CD14-positive monocyte (primary cell): ENCODE results near the gene THBS1. TPM values are rescaled to one million over a fixed set of nuclear protein-coding genes. Genes with fewer than 3 reads are reported as not detected.

Experiments used
- DNase-seq, 3 donors: peaks; one replicate each; pipeline ENCODE4 v3.0.0-alpha.2; 2011 to 2022
- H2AFZ ChIP-seq: 2 replicates; pipeline ENCODE4 v1.6.0; 2012; ENCODE audit warnings: mild to moderate bottlenecking, low read depth, low read length, inconsistent platforms; ENCODE audit not compliant: insufficient read depth, poor library complexity, severe bottlenecking
- H3K27ac ChIP-seq, 2 donors: 1 replicate in 1 of 2; 2 replicates in 1 of 2; pipeline ENCODE4 v1.5.1; 2012 to 2013; ENCODE audit warnings: low read length in 2 of 2, control low read depth in 1 of 2, inconsistent platforms in 1 of 2, low read depth in 1 of 2, mild to moderate bottlenecking in 1 of 2
- H3K27me3 ChIP-seq, 2 donors: one replicate each; pipeline versions ENCODE4 v1.6.0 to v1.6.1; 2011 to 2013; ENCODE audit warnings: low read length in 2 of 2; ENCODE audit not compliant: control insufficient read depth in 2 of 2, insufficient read depth in 2 of 2
- H3K36me3 ChIP-seq, 2 donors: replicated peaks in 1 of 2; 1 replicate in 1 of 2; 2 replicates in 1 of 2; pipeline versions ENCODE4 v1.5.1 to v1.6.1; 2012 to 2013; ENCODE audit warnings: low read length in 2 of 2, control low read depth in 1 of 2, inconsistent platforms in 1 of 2, mild to moderate bottlenecking in 1 of 2; ENCODE audit not compliant: insufficient read depth in 2 of 2, control insufficient read depth in 1 of 2
- H3K4me1 ChIP-seq, 2 donors: 1 replicate in 1 of 2; 2 replicates in 1 of 2; pipeline versions ENCODE4 v1.5.1 to v1.6.1; 2012 to 2013; ENCODE audit warnings: low read length in 2 of 2, control low read depth in 1 of 2, inconsistent platforms in 1 of 2, mild to moderate bottlenecking in 1 of 2, moderate library complexity in 1 of 2; ENCODE audit not compliant: insufficient read depth in 2 of 2, control insufficient read depth in 1 of 2
- H3K4me2 ChIP-seq: replicated peaks from 2 replicates; pipeline ENCODE3; 2012; ENCODE audit warnings: low read length, moderate library complexity, mild to moderate bottlenecking; ENCODE audit not compliant: poor library complexity, severe bottlenecking; ENCODE audit errors: extremely low read depth
- H3K4me3 ChIP-seq, 3 experiments: fragments of 200-600 bp in 1 of 3; sonication (generic) in 1 of 3; replicated peaks in 1 of 3; 1 replicate in 2 of 3; 2 replicates in 1 of 3; pipeline ENCODE4 v1.5.1; 2011 to 2013; ENCODE audit warnings: low read length in 3 of 3, mild to moderate bottlenecking in 3 of 3, control low read depth in 2 of 3, low read depth in 2 of 3, inconsistent platforms in 1 of 3, moderate library complexity in 1 of 3
- H3K79me2 ChIP-seq: 2 replicates; pipeline ENCODE4 v1.6.0; 2012; ENCODE audit warnings: mild to moderate bottlenecking, control low read depth, inconsistent platforms, low read length, moderate library complexity; ENCODE audit not compliant: insufficient read depth
- H3K9ac ChIP-seq: 2 replicates; pipeline ENCODE4 v1.6.0; 2017; ENCODE audit warnings: low read length, mild to moderate bottlenecking; ENCODE audit not compliant: insufficient read depth, poor library complexity, severe bottlenecking
- H3K9me3 ChIP-seq, 2 donors: replicated peaks in 1 of 2; 1 replicate in 1 of 2; 2 replicates in 1 of 2; pipeline versions ENCODE4 v1.5.1 to v1.6.1; 2012 to 2013; ENCODE audit warnings: low read length in 2 of 2, control low read depth in 1 of 2; ENCODE audit not compliant: control insufficient read depth in 1 of 2, insufficient read depth in 1 of 2
- H4K20me1 ChIP-seq: 2 replicates; pipeline ENCODE4 v1.6.0; 2012; ENCODE audit warnings: mild to moderate bottlenecking, low read length, control low read depth, moderate library complexity; ENCODE audit not compliant: insufficient read depth
- H3K27ac Mint-ChIP-seq, 7 donors: one replicate each; pipeline ENCODE4 v1.8.0; 2020; ENCODE audit warnings: mild to moderate bottlenecking in 7 of 7, mixed read lengths in 7 of 7, moderate library complexity in 6 of 7, inconsistent platforms in 2 of 7
- H3K27me3 Mint-ChIP-seq, 3 donors: one replicate each; pipeline ENCODE4 v1.8.0; 2021 to 2022; ENCODE audit warnings: low read depth in 3 of 3, mild to moderate bottlenecking in 3 of 3, mixed read lengths in 3 of 3, moderate library complexity in 3 of 3, inconsistent platforms in 1 of 3
- H3K36me3 Mint-ChIP-seq, 2 donors: one replicate each; pipeline ENCODE4 v1.8.0; 2020; ENCODE audit warnings: mixed read lengths in 2 of 2, inconsistent platforms in 1 of 2, mild to moderate bottlenecking in 1 of 2
- H3K4me1 Mint-ChIP-seq: one replicate; pipeline ENCODE4 v1.8.0; 2020; ENCODE audit warnings: mild to moderate bottlenecking, mixed read lengths
- H3K4me3 Mint-ChIP-seq, 2 donors: one replicate each; pipeline ENCODE4 v1.8.0; 2020; ENCODE audit warnings: mild to moderate bottlenecking in 2 of 2, mixed read lengths in 2 of 2, moderate library complexity in 1 of 2
- H3K9me3 Mint-ChIP-seq, 7 donors: one replicate each; pipeline ENCODE4 v1.8.0; 2020 to 2022; ENCODE audit warnings: mixed read lengths in 7 of 7, mild to moderate bottlenecking in 6 of 7, moderate library complexity in 6 of 7, inconsistent platforms in 2 of 7
- CTCF ChIP-seq: fragments of 200-600 bp; IDR thresholded peaks from one replicate; pipeline ENCODE4 v1.8.0; 2022; ENCODE audit warnings: antibody characterized with exemption, mild to moderate bottlenecking
- WGBS: methylation state at CpG from one replicate; pipeline ENCODE4 v1.1.5; 2013; ENCODE audit warnings: missing lambda C conversion rate; ENCODE audit not compliant: insufficient coverage; 5-methylcytosine and 5-hydroxymethylcytosine counted together
- intact Hi-C, 2 donors: fragments of 100-400 bp; cut with micrococcal nuclease; formaldehyde crosslinking; loops; one replicate each; pipeline versions ENCODE4 v1.15.0 to v1.15.1; 2023
- polyA plus RNA-seq, 3 donors: library from polyadenylated mRNA; depleted of rRNA in 1 of 3; unstranded in 2 of 3; stranded (reverse) in 1 of 3; fragments of 300-500 nt in 2 of 3; fragments of >200 nt in 1 of 3; fragmentation: Illumina TruSeq in 2 of 3; gene quantifications; 1 replicate in 2 of 3; 2 replicates in 1 of 3; pipeline ENCODE4 v1.2.3, GENCODE V29; 2012 to 2021

Gene THBS1
- polyA plus RNA-seq, 3 donors, result 0.52 to 151 (median 55.4) TPM

DNA sequence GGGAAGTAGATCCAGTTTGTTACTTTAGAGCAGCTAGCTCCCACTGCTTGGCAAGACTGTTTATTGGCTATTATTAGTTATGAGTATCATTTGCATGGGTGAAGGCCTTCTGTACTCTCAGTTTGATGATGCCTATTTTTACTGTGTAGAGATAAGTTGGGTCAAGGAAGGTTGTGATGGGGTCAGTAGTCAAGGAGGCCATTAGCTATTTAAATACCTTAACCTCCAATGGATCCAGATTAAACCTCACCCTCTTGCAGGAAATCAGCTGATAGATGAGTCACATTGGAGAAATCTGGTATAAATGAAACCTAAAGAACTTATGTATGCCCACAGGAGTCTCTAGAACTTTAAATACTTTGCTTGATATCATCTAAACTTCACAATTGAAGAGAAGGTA, 45.0 kb downstream of the THBS1 start:
- Histone ChIP-seq H3K9me3 (no peaks in the 10 kb centered on the region), H3K4me2 (no peak overlapping the region), H3K9ac (no peak overlapping the region), H3K4me3 (no peak overlapping the region), H3K27ac (no peak overlapping the region), H3K4me1 (peaks cover 3 to 14% of the 10 kb centered on the region in 2 donors), H2AFZ (no peak overlapping the region), H3K79me2 (no peaks in the 10 kb centered on the region), H3K36me3 (no peaks in the 10 kb centered on the region), H4K20me1 (no peaks in the 10 kb centered on the region), H3K27me3 (no peaks in the 10 kb centered on the region)
- Mint-ChIP-seq H3K36me3 (no peaks in the 10 kb centered on the region), H3K27me3 (peaks cover 0 to 1% (median 0%) of the 10 kb centered on the region in 3 donors), H3K27ac (peak overlapping the region in 2 of 7 donors; percentile 11 to 25), H3K4me1 (peaks cover 23% of the 10 kb centered on the region), H3K9me3 (peaks cover 0 to 12% (median 2%) of the 10 kb centered on the region in 7 donors), H3K4me3 (no peak overlapping the region)
- no peak for DNase-seq
- no peak for TF ChIP-seq CTCF
- intact Hi-C loops, result no loop called here

DNA sequence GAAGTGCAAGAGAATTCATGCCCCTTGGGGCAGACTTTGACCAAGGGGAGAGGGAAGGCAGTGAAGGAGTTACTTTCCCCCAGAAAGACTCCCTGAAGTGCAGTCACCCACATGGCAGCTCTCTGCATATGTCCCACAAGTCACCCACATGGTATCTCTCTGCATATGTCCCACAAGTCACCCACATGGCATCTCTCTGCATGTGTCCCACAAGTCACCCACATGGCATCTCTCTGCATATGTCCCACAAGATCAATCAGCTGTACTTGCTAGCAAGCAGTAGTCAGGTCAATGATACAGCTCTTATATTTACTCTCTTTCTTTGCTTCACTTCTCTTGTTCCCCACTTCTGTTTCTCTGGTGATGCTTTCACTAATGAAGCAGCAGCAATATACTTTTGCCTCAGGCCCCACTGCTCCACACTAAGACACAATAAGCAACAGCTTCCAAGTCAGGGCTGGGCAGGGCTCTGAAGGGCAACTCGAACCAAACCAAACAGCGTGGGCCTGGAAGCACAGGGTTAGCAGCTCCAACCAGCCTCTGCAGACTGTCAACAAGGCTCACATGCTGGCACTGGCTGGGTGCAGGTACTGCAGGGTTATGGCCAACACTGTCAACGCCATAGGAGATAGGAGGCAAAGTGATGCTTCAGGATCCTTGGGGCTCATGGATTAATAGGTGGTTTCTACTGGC, 46.7 kb downstream of the THBS1 start:
- Histone ChIP-seq H3K4me1 (peaks cover 3 to 14% of the 10 kb centered on the region in 2 donors), H2AFZ (no peak overlapping the region), H3K27ac (no peak overlapping the region), H3K9me3 (no peaks in the 10 kb centered on the region), H3K27me3 (no peaks in the 10 kb centered on the region), H3K9ac (no peak overlapping the region), H3K4me3 (no peak overlapping the region), H3K36me3 (no peaks in the 10 kb centered on the region), H3K79me2 (no peaks in the 10 kb centered on the region), H4K20me1 (no peaks in the 10 kb centered on the region), H3K4me2 (no peak overlapping the region)
- intact Hi-C loops, result no loop called here
- Mint-ChIP-seq H3K27me3 (no peaks in the 10 kb centered on the region), H3K9me3 (peaks cover 0 to 12% (median 2%) of the 10 kb centered on the region in 7 donors), H3K4me1 (peaks cover 23% of the 10 kb centered on the region), H3K27ac (no peak overlapping the region), H3K4me3 (no peak overlapping the region), H3K36me3 (no peaks in the 10 kb centered on the region)
- 89% methylated on average over 2 of the region's 3 CpGs for WGBS
- DNase-seq, result no peak
- TF ChIP-seq CTCF, result no peak
